ENCODE results near the gene CEP192.

The CEP192 gene

GRCh38 chr18:12998332-12999060 is 7.3 kb downstream of the CEP192 start:
- CTCF ChIA-PET, result interaction anchor here (1.2 to 1.7 kb wide), 2 partner anchors 9 to 35 kb away, joined by 3 to 6 read pairs; no protein-coding TSS in a partner anchor

GRCh38 chr18:13003466-13003896 is 12.3 kb downstream of the CEP192 start:
- no peak overlapping the region for H3K4me3 ChIP-seq (ENCODE audit: control insufficient read depth in 1 of 7, extremely low read depth in 1 of 7, insufficient read depth in 4 of 7, low read depth in 2 of 7, low read length in 6 of 7)
- ChIA-PET CTCF (interaction anchor here (0.7 to 1.2 kb wide), 2 partner anchors 166 to 629 kb away, joined by 3 read pairs; no protein-coding TSS in a partner anchor), POLR2A (no interaction called here)
- peaks cover 2 to 54% (median 18%) of the 10 kb centered on the region in 4 experiments for H3K36me3 ChIP-seq (ENCODE audit: control insufficient read depth in 4 of 4, insufficient read depth in 4 of 4, low read length in 3 of 4)
- 73% methylated on average over 7 of the region's 7 CpGs for WGBS (ENCODE audit: insufficient coverage)
- no peak overlapping the region for H3K27ac ChIP-seq (ENCODE audit: insufficient read depth in 1 of 2, low read depth in 1 of 2, low read length in 2 of 2, poor library complexity in 1 of 2, severe bottlenecking in 2 of 2)
- peaks cover 2 to 27% (median 13%) of the 10 kb centered on the region in 4 experiments for H3K4me1 ChIP-seq (ENCODE audit: control extremely low read depth in 1 of 4, control insufficient read depth in 4 of 4, insufficient read depth in 4 of 4, low read length in 3 of 4)
- no peaks in the 10 kb centered on the region for H3K9me3 ChIP-seq (ENCODE audit: control extremely low read depth in 1 of 5, control insufficient read depth in 4 of 5, insufficient read depth in 2 of 5, low read depth in 1 of 5, low read length in 4 of 5)
- peak; percentile 43 to 77 (median 64) for DNase-seq
- no peaks in the 10 kb centered on the region for H3K27me3 ChIP-seq (replicated peaks in 2 of 5; ENCODE audit: control insufficient read depth in 4 of 5, insufficient read depth in 5 of 5, low read length in 4 of 5)

More at GRCh38 chr18:12998332-12999060, 7.3 kb downstream of the CEP192 start:
- Histone ChIP-seq H3K27me3 (replicated peaks in 2 of 5; ENCODE audit: control insufficient read depth in 4 of 5, insufficient read depth in 5 of 5, low read length in 4 of 5) (no peaks in the 10 kb centered on the region), H3K9me3 (ENCODE audit: control extremely low read depth in 1 of 5, control insufficient read depth in 4 of 5, insufficient read depth in 2 of 5, low read depth in 1 of 5, low read length in 4 of 5) (peaks cover 0 to 2% (median 0%) of the 10 kb centered on the region in 5 experiments), H3K27ac (ENCODE audit: insufficient read depth in 1 of 2, low read depth in 1 of 2, low read length in 2 of 2, poor library complexity in 1 of 2, severe bottlenecking in 2 of 2) (no peak overlapping the region), H3K36me3 (ENCODE audit: control insufficient read depth in 4 of 4, insufficient read depth in 4 of 4, low read length in 3 of 4) (peaks cover 2 to 32% (median 15%) of the 10 kb centered on the region in 4 experiments), H3K4me3 (ENCODE audit: control insufficient read depth in 1 of 7, extremely low read depth in 1 of 7, insufficient read depth in 4 of 7, low read depth in 2 of 7, low read length in 6 of 7) (no peak overlapping the region), H3K4me1 (ENCODE audit: control extremely low read depth in 1 of 4, control insufficient read depth in 4 of 4, insufficient read depth in 4 of 4, low read length in 3 of 4) (peaks cover 0 to under 1% (median under 1%) of the 10 kb centered on the region in 4 experiments)
- WGBS (ENCODE audit: insufficient coverage), result 100% methylated on average over 2 of the region's 6 CpGs
- POLR2A ChIA-PET, result no interaction called here
- no peak for DNase-seq

- POLR2A ChIA-PET, result no interaction called here
- no peak for DNase-seq
- H3K27ac ChIP-seq (ENCODE audit: insufficient read depth in 1 of 2, low read depth in 1 of 2, low read length in 2 of 2, poor library complexity in 1 of 2, severe bottlenecking in 2 of 2), result no peak overlapping the region
- no peak overlapping the region for H3K4me3 ChIP-seq (ENCODE audit: control insufficient read depth in 1 of 7, extremely low read depth in 1 of 7, insufficient read depth in 4 of 7, low read depth in 2 of 7, low read length in 6 of 7)
- H3K9me3 ChIP-seq (ENCODE audit: control extremely low read depth in 1 of 5, control insufficient read depth in 4 of 5, insufficient read depth in 2 of 5, low read depth in 1 of 5, low read length in 4 of 5), result no peaks in the 10 kb centered on the region
- WGBS (ENCODE audit: insufficient coverage), result 90% methylated on average over 8 of the region's 8 CpGs
- H3K4me1 ChIP-seq (ENCODE audit: control extremely low read depth in 1 of 4, control insufficient read depth in 4 of 4, insufficient read depth in 4 of 4, low read length in 3 of 4), result peaks cover 2 to 27% (median 13%) of the 10 kb centered on the region in 4 experiments
- no peaks in the 10 kb centered on the region for H3K27me3 ChIP-seq (replicated peaks in 2 of 5; ENCODE audit: control insufficient read depth in 4 of 5, insufficient read depth in 5 of 5, low read length in 4 of 5)
- peaks cover under 1 to 62% (median 25%) of the 10 kb centered on the region in 4 experiments for H3K36me3 ChIP-seq (ENCODE audit: control insufficient read depth in 4 of 4, insufficient read depth in 4 of 4, low read length in 3 of 4)
- CTCF ChIA-PET, result interaction anchor here (1.2 to 2.9 kb wide), 3 partner anchors 10 to 628 kb away, joined by 3 to 8 read pairs (median 3); no protein-coding TSS in a partner anchor
These were observed 13.2 kb downstream of the CEP192 start for GRCh38 chr18:13004396-13004795.

- 93% methylated on average over 1 of the region's 1 CpG for whole genome bisulfite sequencing (ENCODE audit: insufficient coverage)
- Histone ChIP-seq H3K36me3 (ENCODE audit: control insufficient read depth in 4 of 4, insufficient read depth in 4 of 4, low read length in 3 of 4) (peaks cover 0 to 66% (median 29%) of the 10 kb centered on the region in 4 experiments), H3K27me3 (replicated peaks in 2 of 5; ENCODE audit: control insufficient read depth in 4 of 5, insufficient read depth in 5 of 5, low read length in 4 of 5) (no peaks in the 10 kb centered on the region), H3K9me3 (ENCODE audit: control extremely low read depth in 1 of 5, control insufficient read depth in 4 of 5, insufficient read depth in 2 of 5, low read depth in 1 of 5, low read length in 4 of 5) (no peaks in the 10 kb centered on the region), H3K27ac (ENCODE audit: insufficient read depth in 1 of 2, low read depth in 1 of 2, low read length in 2 of 2, poor library complexity in 1 of 2, severe bottlenecking in 2 of 2) (no peak overlapping the region), H3K4me1 (ENCODE audit: control extremely low read depth in 1 of 4, control insufficient read depth in 4 of 4, insufficient read depth in 4 of 4, low read length in 3 of 4) (peaks cover 2 to 27% (median 13%) of the 10 kb centered on the region in 4 experiments), H3K4me3 (ENCODE audit: control insufficient read depth in 1 of 7, extremely low read depth in 1 of 7, insufficient read depth in 4 of 7, low read depth in 2 of 7, low read length in 6 of 7) (no peak overlapping the region)
- DNase-seq, result no peak
- POLR2A ChIA-PET, result no interaction called here
- CTCF ChIA-PET, result interaction anchor here (1.2 to 2.9 kb wide), 4 partner anchors 9 to 63 kb away, joined by 3 to 8 read pairs (median 4); no protein-coding TSS in a partner anchor
These were observed 14.1 kb downstream of the CEP192 start for GRCh38 chr18:13005289-13005688.

- peak overlapping the region in 1 of 2 experiments; percentile 50 for H3K27ac ChIP-seq (ENCODE audit: insufficient read depth in 1 of 2, low read depth in 1 of 2, low read length in 2 of 2, poor library complexity in 1 of 2, severe bottlenecking in 2 of 2)
- H3K36me3 ChIP-seq (ENCODE audit: control insufficient read depth in 4 of 4, insufficient read depth in 4 of 4, low read length in 3 of 4), result peaks cover 2 to 56% (median 29%) of the 10 kb centered on the region in 4 experiments
- 41% methylated on average over 8 of the region's 12 CpGs for WGBS (ENCODE audit: insufficient coverage)
- ChIA-PET POLR2A (no interaction called here), CTCF (interaction anchor here (0.9 to 2.9 kb wide), 6 partner anchors 7 to 17 kb away, joined by 3 to 8 read pairs (median 4); no protein-coding TSS in a partner anchor)
- no peaks in the 10 kb centered on the region for H3K9me3 ChIP-seq (ENCODE audit: control extremely low read depth in 1 of 5, control insufficient read depth in 4 of 5, insufficient read depth in 2 of 5, low read depth in 1 of 5, low read length in 4 of 5)
- DNase-seq, result peak in 2 of 3 donors; percentile 25 to 44
- peaks cover 2 to 27% (median 13%) of the 10 kb centered on the region in 4 experiments for H3K4me1 ChIP-seq (ENCODE audit: control extremely low read depth in 1 of 4, control insufficient read depth in 4 of 4, insufficient read depth in 4 of 4, low read length in 3 of 4)
- peak overlapping the region in 4 of 7 experiments; percentile 13 to 60 (median 46) for H3K4me3 ChIP-seq (ENCODE audit: control insufficient read depth in 1 of 7, extremely low read depth in 1 of 7, insufficient read depth in 4 of 7, low read depth in 2 of 7, low read length in 6 of 7)
- H3K27me3 ChIP-seq (replicated peaks in 2 of 5; ENCODE audit: control insufficient read depth in 4 of 5, insufficient read depth in 5 of 5, low read length in 4 of 5), result no peaks in the 10 kb centered on the region
These were observed 15.5 kb downstream of the CEP192 start for GRCh38 chr18:13006531-13007247.

- Histone ChIP-seq H3K27ac (ENCODE audit: insufficient read depth in 1 of 2, low read depth in 1 of 2, low read length in 2 of 2, poor library complexity in 1 of 2, severe bottlenecking in 2 of 2) (peak overlapping the region in 1 of 2 experiments; percentile 50), H3K4me3 (ENCODE audit: control insufficient read depth in 1 of 7, extremely low read depth in 1 of 7, insufficient read depth in 4 of 7, low read depth in 2 of 7, low read length in 6 of 7) (peak overlapping the region in 3 of 7 experiments; percentile 40 to 60 (median 52)), H3K9me3 (ENCODE audit: control extremely low read depth in 1 of 5, control insufficient read depth in 4 of 5, insufficient read depth in 2 of 5, low read depth in 1 of 5, low read length in 4 of 5) (no peaks in the 10 kb centered on the region), H3K27me3 (replicated peaks in 2 of 5; ENCODE audit: control insufficient read depth in 4 of 5, insufficient read depth in 5 of 5, low read length in 4 of 5) (no peaks in the 10 kb centered on the region), H3K36me3 (ENCODE audit: control insufficient read depth in 4 of 4, insufficient read depth in 4 of 4, low read length in 3 of 4) (peaks cover 2 to 61% (median 28%) of the 10 kb centered on the region in 4 experiments), H3K4me1 (ENCODE audit: control extremely low read depth in 1 of 4, control insufficient read depth in 4 of 4, insufficient read depth in 4 of 4, low read length in 3 of 4) (peaks cover 2 to 27% (median 13%) of the 10 kb centered on the region in 4 experiments)
- WGBS (ENCODE audit: insufficient coverage), result 0% methylated on average over 1 of the region's 2 CpGs
- DNase-seq, result peak in 2 of 3 donors; percentile 35 to 60
- CTCF ChIA-PET, result interaction anchor here (0.9 to 1.3 kb wide), 4 partner anchors 10 to 117 kb away, joined by 3 to 4 read pairs (median 4); no protein-coding TSS in a partner anchor
- POLR2A ChIA-PET, result interaction anchor here (0.8 kb wide), 1 partner anchor 106 kb away, joined by 4 read pairs; no protein-coding TSS in a partner anchor
These were observed 16.0 kb downstream of the CEP192 start for GRCh38 chr18:13007248-13007560.
